ENCODE data around the gene RBMXL3. TPM values are rescaled to one million over a fixed set of nuclear protein-coding genes. Genes with fewer than 3 reads are reported as not detected.

Gene RBMXL3
- total and polyA plus RNA-seq, 8 donors: not detected

DNA sequence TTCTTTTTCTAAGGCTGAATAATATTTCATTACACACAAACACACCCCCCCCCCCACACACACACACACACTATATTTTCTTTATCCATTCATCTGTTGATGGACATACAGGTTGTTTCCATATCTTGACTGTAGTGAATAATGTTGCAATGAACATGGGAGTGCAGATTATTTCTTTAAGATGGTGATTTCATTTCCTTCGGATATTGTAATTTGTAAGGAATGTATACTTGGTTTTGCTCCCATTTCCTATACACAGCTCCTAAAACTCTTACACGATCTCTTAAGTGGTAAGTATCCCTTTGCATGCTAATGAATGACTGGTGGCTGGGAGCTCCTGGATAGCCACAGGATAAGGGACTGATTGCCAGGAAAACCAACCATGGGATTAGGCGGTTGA, 14.7 kb upstream of the RBMXL3 start:
- no peaks in the 10 kb centered on the region for H3K36me3 ChIP-seq
- peaks cover 0 to 6% (median 0%) of the 10 kb centered on the region in 4 donors for H3K9me3 ChIP-seq
- H3K4me1 ChIP-seq: no peaks in the 10 kb centered on the region
- 78 to 95% (median 89%) methylated on average over 3 of the region's 3 CpGs for WGBS, 5 donors
- no peak overlapping the region for H3K4me3 ChIP-seq
- H3K27me3 ChIP-seq: no peaks in the 10 kb centered on the region
- DNase-seq: no peak
- no peak overlapping the region for H3K27ac ChIP-seq
- intact Hi-C loops (cut with DNase I; ENCODE audit: low total_unique reads): no loop called here
- TF ChIP-seq, protein P1, sequence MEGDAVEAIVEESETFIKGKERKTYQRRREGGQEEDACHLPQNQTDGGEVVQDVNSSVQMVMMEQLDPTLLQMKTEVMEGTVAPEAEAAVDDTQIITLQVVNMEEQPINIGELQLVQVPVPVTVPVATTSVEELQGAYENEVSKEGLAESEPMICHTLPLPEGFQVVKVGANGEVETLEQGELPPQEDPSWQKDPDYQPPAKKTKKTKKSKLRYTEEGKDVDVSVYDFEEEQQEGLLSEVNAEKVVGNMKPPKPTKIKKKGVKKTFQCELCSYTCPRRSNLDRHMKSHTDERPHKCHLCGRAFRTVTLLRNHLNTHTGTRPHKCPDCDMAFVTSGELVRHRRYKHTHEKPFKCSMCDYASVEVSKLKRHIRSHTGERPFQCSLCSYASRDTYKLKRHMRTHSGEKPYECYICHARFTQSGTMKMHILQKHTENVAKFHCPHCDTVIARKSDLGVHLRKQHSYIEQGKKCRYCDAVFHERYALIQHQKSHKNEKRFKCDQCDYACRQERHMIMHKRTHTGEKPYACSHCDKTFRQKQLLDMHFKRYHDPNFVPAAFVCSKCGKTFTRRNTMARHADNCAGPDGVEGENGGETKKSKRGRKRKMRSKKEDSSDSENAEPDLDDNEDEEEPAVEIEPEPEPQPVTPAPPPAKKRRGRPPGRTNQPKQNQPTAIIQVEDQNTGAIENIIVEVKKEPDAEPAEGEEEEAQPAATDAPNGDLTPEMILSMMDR (IDR thresholded peaks at IDR 0.05): no peak
- TF ChIP-seq POLR2AphosphoS5 (IDR thresholded peaks at IDR 0.05): no peak
- no peak for TF ChIP-seq POLR2A (IDR thresholded peaks at IDR 0.05)
- no peak for TF ChIP-seq EP300 (IDR thresholded peaks at IDR 0.05)

DNA sequence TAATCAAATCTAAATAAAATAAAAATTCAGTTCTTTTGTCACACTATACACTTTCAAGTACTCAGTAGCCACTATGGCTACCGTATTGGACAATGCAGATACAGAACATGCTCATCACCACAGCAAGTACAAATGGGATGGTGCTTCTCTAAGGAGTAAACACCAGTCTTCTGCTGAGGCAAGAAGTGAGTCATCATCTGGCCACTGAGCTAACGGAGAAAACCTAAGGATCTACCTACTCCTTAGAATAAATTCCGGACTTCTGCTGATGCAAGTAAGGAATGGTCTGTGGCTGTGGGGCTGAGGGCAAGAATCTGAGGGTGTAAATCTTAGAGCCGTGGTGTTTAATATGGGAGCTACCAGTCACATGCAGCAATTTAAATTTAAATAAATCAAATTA, 11.3 kb upstream of the RBMXL3 start:
- Histone ChIP-seq H3K27ac (no peak overlapping the region), H3K9me3 (peaks cover 0 to 4% (median 0%) of the 10 kb centered on the region in 4 donors), H3K27me3 (no peaks in the 10 kb centered on the region), H3K4me3 (no peak overlapping the region), H3K36me3 (no peaks in the 10 kb centered on the region), H3K4me1 (no peaks in the 10 kb centered on the region)
- DNase-seq: no peak
- TF ChIP-seq POLR2AphosphoS5 (IDR thresholded peaks at IDR 0.05): no peak
- TF ChIP-seq, protein P1 (IDR thresholded peaks at IDR 0.05): no peak
- no peak for TF ChIP-seq EP300 (IDR thresholded peaks at IDR 0.05)
- no peak for TF ChIP-seq POLR2A (IDR thresholded peaks at IDR 0.05)
- 80 to 97% (median 89%) methylated on average over 4 of the region's 4 CpGs for WGBS, 5 donors
- intact Hi-C loops (cut with DNase I; ENCODE audit: low total_unique reads): no loop called here

DNA sequence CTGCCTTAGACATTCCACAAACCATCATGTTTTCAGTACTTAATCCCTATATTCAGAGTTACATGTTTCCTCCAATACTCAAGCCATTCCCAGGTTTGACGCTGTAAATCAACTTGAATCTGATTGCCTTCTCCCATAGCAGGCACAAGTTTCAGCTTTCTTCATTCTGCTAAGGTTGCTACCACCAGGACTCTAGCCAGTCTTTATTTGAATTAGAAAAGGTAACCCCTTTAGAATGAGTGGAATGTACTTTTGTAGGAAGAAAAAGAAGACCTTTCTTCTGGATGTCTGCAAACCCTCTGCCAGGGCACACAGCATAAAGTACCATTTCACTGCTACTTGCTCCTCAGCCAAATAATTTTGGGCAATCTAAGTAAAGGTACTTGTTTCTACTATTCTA, 10.7 kb upstream of the RBMXL3 start:
- intact Hi-C loops (cut with DNase I; ENCODE audit: low total_unique reads): no loop called here
- WGBS, 5 donors: 63 to 100% (median 82%) methylated on average over 1 of the region's 1 CpG
- H3K27ac ChIP-seq: no peak overlapping the region

DNA sequence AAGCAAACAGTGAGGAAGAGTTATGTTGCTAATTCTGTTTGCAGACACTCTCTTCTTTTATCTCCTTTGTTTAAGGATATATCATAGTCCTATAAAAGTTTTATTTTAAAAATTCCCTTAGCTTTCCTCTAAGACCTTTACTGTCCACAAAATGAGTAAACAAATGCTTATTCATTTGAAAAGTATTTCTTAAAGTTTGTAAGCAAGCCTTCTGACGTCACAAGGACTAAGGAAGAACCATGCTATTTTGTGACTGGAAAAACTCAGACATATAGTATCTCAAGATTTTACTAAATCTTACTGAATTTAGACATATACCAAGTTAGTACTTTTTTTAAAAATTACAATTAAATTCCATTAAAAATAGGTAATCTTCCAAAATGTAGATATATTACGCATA, 5.2 kb upstream of the RBMXL3 start:
- no peak overlapping the region for H3K4me3 ChIP-seq
- no peaks in the 10 kb centered on the region for H3K27me3 ChIP-seq
- H3K4me1 ChIP-seq: peaks cover 0 to 5% (median 0%) of the 10 kb centered on the region in 4 donors
- no peak overlapping the region for H3K27ac ChIP-seq
- DNase-seq: no peak
- intact Hi-C loops (cut with DNase I; ENCODE audit: low total_unique reads): no loop called here
- no peaks in the 10 kb centered on the region for H3K9me3 ChIP-seq
- H3K36me3 ChIP-seq: no peaks in the 10 kb centered on the region
- WGBS, 5 donors: 63 to 87% (median 71%) methylated on average over 2 of the region's 2 CpGs
- TF ChIP-seq POLR2A (IDR thresholded peaks at IDR 0.05): no peak
- TF ChIP-seq, protein P1 (IDR thresholded peaks at IDR 0.05): no peak
- TF ChIP-seq EP300 (IDR thresholded peaks at IDR 0.05): no peak
- TF ChIP-seq POLR2AphosphoS5 (IDR thresholded peaks at IDR 0.05): no peak

More for the DNA sequence above, 10.7 kb upstream of the RBMXL3 start:
- DNase-seq: no peak
- H3K27me3 ChIP-seq: no peaks in the 10 kb centered on the region
- no peaks in the 10 kb centered on the region for H3K4me1 ChIP-seq
- H3K4me3 ChIP-seq: no peak overlapping the region
- no peaks in the 10 kb centered on the region for H3K36me3 ChIP-seq
- no peak for TF ChIP-seq POLR2A (IDR thresholded peaks at IDR 0.05)
- no peaks in the 10 kb centered on the region for H3K9me3 ChIP-seq
